K562 (cell line): Measurements from ENCODE around the gene ABCB9. TPM values are rescaled to one million over a fixed set of nuclear protein-coding genes. Genes with fewer than 3 reads are reported as not detected.

ENCODE experiments used
- ATF1 ChIP-seq, 2 experiments: fragments of 450-650 bp in 1 of 2; IDR thresholded peaks; 2 replicates each; pipeline ENCODE4 v1.6.1; 2016; ENCODE audit warnings: missing compliant biosample characterization in 1 of 2, missing genetic modification characterization in 1 of 2
- CXXC5 ChIP-seq: fragments of 250-450 bp; sonication (Bioruptor Pico); IDR thresholded peaks from 2 replicates; pipeline ENCODE4 v1.8.0; 2022; ENCODE audit warnings: inconsistent platforms, mild to moderate bottlenecking, moderate library complexity
- EGR1 ChIP-seq: fragments of 450-650 bp; conservative IDR thresholded peaks from 2 replicates; pipeline ENCODE4 v1.6.1; 2017; ENCODE audit warnings: mild to moderate bottlenecking
- ELF1 ChIP-seq: fragments of 200-800 bp; sonication (Bioruptor generic); IDR thresholded peaks from 2 replicates; pipeline ENCODE4 v1.6.1; 2016; ENCODE audit warnings: missing genetic modification characterization, missing compliant biosample characterization
- ETV5 ChIP-seq: sonication (generic); formaldehyde crosslinking; IDR thresholded peaks from 2 replicates; pipeline ENCODE4 v1.4.0; 2020; ENCODE audit warnings: low read depth, mild to moderate bottlenecking, missing genetic modification reagents
- GABPB2 ChIP-seq: fragments of 250-450 bp; sonication (Bioruptor Pico); conservative IDR thresholded peaks from 2 replicates; pipeline ENCODE4 v1.5.1; 2021; ENCODE audit warnings: mild to moderate bottlenecking
- HLTF ChIP-seq: fragments of 450-650 bp; IDR thresholded peaks from 2 replicates; pipeline ENCODE4 v1.6.1; 2016
- HNRNPLL ChIP-seq: fragments of 200-400 bp; formaldehyde crosslinking; IDR thresholded peaks from 2 replicates; pipeline ENCODE4 v1.6.1; 2017; ENCODE audit warnings: low read length, low read depth, mild to moderate bottlenecking; ENCODE audit not compliant: poor library complexity, severe bottlenecking
- PBX2 ChIP-seq, 2 experiments: IDR thresholded peaks in 1 of 2; conservative IDR thresholded peaks in 1 of 2; 2 replicates each; pipeline ENCODE4 v1.6.1; 2016; ENCODE audit warnings: low read depth in 2 of 2, mild to moderate bottlenecking in 1 of 2, missing compliant biosample characterization in 1 of 2, missing genetic modification characterization in 1 of 2, moderate library complexity in 1 of 2
- RREB1 ChIP-seq: fragments of 250-450 bp; sonication (Bioruptor Pico); IDR thresholded peaks from 2 replicates; pipeline ENCODE4 v1.4.0; 2020
- YY1 ChIP-seq, 3 experiments: IDR thresholded peaks; 2 replicates each; pipeline ENCODE4 v1.6.1; 2011; ENCODE audit warnings: low read length in 2 of 3, mild to moderate bottlenecking in 2 of 3, moderate library complexity in 2 of 3, borderline replicate concordance in 1 of 3, control low read depth in 1 of 3, low read depth in 1 of 3; ENCODE audit not compliant: insufficient read depth in 3 of 3, insufficient replicate concordance in 2 of 3, control insufficient read depth in 1 of 3, insufficient read length in 1 of 3; ENCODE audit errors: extremely low read depth in 1 of 3
- ZBTB7A ChIP-seq: IDR thresholded peaks from 2 replicates; pipeline ENCODE4 v1.6.1; 2011; ENCODE audit warnings: low read depth, mild to moderate bottlenecking, low read length, moderate library complexity, borderline replicate concordance; ENCODE audit not compliant: control insufficient read depth
- ZEB2 ChIP-seq: fragments of 450-650 bp; IDR thresholded peaks from 2 replicates; pipeline ENCODE4 v1.6.1; 2016
- ZNF165 ChIP-seq: fragments of 250-450 bp; sonication (Bioruptor Pico); IDR thresholded peaks from 2 replicates; pipeline ENCODE4 v1.4.0; 2020; ENCODE audit warnings: borderline replicate concordance
- ZNF277 ChIP-seq: fragments of 250-450 bp; sonication (Bioruptor Pico); IDR thresholded peaks from 2 replicates; pipeline ENCODE4 v1.8.0; 2022; ENCODE audit warnings: inconsistent platforms, mild to moderate bottlenecking, moderate library complexity, borderline replicate concordance
- polyA plus RNA-seq, 8 experiments: library from polyadenylated mRNA; depleted of rRNA in 4 of 8; stranded (reverse) in 5 of 8; unstranded in 3 of 8; fragments of >200 nt; fragmentation: Nextera tagmentation in 2 of 8; fragmentation: Illumina TruSeq in 1 of 8; extraction: Ambion mirVana in 2 of 8; extraction: Trizol in 1 of 8; gene quantifications; 2 replicates each; pipeline versions ENCODE4 v1.2.1 to v1.2.3, GENCODE V29; 2011 to 2014; ENCODE audit warnings: inconsistent platforms in 1 of 8, missing spikeins in 1 of 8
- total RNA-seq, 7 experiments: library from RNA; depleted of rRNA in 6 of 7; stranded (reverse); fragments of >200 nt in 6 of 7; fragmentation: Illumina TruSeq in 2 of 7; extraction: Trizol in 2 of 7; gene quantifications; 2 replicates each; pipeline versions ENCODE4 v1.2.1 to v1.2.3, GENCODE V29; 2011 to 2021; ENCODE audit warnings: low replicate concordance in 1 of 7

The ABCB9 gene
- total and polyA plus RNA-seq, 9 of the 15 experiments (the other 6 are each of a cell fraction or from before 2014, with no cell fraction given): 0.20 to 12.6 (median 6.2) TPM

- TF ChIP-seq RREB1 (CRISPR knock-in tag): peak; percentile 46; the same call in 1 of the 2 replicates
- no peak for TF ChIP-seq ATF1 (CRISPR knock-in tag; IDR thresholded peaks at IDR 0.05)
- TF ChIP-seq ATF1 (tag; IDR thresholded peaks at IDR 0.05): peak; percentile 43
- TF ChIP-seq EGR1: no peak
- peak; percentile 79 for TF ChIP-seq PBX2 (CRISPR knock-in tag; IDR thresholded peaks at IDR 0.05; ENCODE audit: low read depth)
- no peak for TF ChIP-seq PBX2 (tag; conservative IDR thresholded peaks at IDR 0.05; ENCODE audit: low read depth)
- peak; percentile 53; the same call in 1 of the 2 replicates for TF ChIP-seq ETV5
- TF ChIP-seq YY1 (IDR thresholded peaks at IDR 0.05; ENCODE audit: borderline replicate concordance in 1 of 3, control insufficient read depth in 1 of 3, extremely low read depth in 1 of 3, insufficient read depth in 3 of 3, insufficient read length in 1 of 3, insufficient replicate concordance in 2 of 3, low read depth in 1 of 3, low read length in 2 of 3): peak in 2 of 3 experiments; percentile 10 to 12
- TF ChIP-seq ZEB2: peak; percentile 62; the same call in 1 of the 2 replicates
- peak; percentile 58; the same call in 1 of the 2 replicates for TF ChIP-seq CXXC5 (CRISPR knock-in tag)
- TF ChIP-seq ZBTB7A: peak; percentile 70; the same call in 1 of the 2 replicates
- TF ChIP-seq ZNF165 (CRISPR knock-in tag): no peak
- TF ChIP-seq GABPB2 (CRISPR knock-in tag): no peak
- peak; percentile 90 for TF ChIP-seq HNRNPLL
- no peak for TF ChIP-seq ZNF277 (CRISPR knock-in tag)
- no peak for TF ChIP-seq HLTF
- no peak for TF ChIP-seq ELF1
Observed at GRCh38 chr12:122965851-122966742, at the start of gene ABCB9 (continued).
